NCI-H1694 (cell line): ENCODE measurements around the gene COX14.
"Not testable (repeated sequence)": the region's sequence is repeated elsewhere in the genome, so short reads cannot be mapped to it uniquely, and the experiment has no call there.

Source experiments
- DNase-seq: peaks from one replicate; lab custom pipeline; 2025; lab: John Stamatoyannopoulos, UW

The COX14 gene

GRCh38 chr12:50111693-50112455 is at the start of gene COX14:
Gene COX14 (plus strand): TSS chr12:50112236. CDS start chr12:50120044, 7,808 bp downstream.
- DNase-seq, result peak; percentile 98

DNA sequence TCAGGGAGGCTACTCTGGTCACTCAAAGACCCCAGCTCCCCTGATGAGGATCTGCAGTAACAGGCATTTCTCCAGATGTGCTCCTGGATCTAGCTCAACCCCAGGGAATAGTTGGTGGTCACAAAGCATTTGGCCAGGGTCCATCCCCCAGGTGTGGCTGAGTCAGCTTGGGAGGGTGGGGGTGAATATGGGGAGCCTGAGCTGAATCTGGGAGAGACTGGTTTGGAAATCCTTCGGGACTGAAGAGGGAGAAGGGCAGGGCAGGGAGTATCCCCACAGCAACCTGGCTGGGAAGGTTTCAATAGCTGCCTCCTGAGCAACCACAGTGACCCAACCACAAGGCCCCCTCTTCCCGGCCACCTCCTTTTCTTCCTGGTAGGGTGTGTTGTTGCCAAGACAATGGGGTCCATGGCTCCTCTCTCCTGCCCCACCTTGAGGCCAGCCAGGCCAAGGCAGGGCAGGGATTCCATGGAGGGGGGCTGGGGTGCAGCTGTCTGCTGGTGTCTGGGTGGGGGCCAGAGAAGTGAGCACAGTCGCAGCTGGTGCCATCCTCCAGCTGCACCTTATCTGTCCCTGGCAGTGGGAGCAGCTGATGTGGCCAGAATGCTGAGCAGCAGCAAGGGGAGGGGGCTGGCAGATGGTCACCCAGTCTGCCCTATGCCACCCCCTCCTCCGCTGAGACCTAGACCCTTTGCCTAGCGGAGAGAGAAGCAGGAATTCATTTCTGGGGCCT is 49.1 kb upstream of the COX14 start:
- peak; percentile 16 for DNase-seq

- no peak for DNase-seq
Observed at GRCh38 chr12:50065726-50066310, 46.2 kb upstream of the COX14 start.

DNA sequence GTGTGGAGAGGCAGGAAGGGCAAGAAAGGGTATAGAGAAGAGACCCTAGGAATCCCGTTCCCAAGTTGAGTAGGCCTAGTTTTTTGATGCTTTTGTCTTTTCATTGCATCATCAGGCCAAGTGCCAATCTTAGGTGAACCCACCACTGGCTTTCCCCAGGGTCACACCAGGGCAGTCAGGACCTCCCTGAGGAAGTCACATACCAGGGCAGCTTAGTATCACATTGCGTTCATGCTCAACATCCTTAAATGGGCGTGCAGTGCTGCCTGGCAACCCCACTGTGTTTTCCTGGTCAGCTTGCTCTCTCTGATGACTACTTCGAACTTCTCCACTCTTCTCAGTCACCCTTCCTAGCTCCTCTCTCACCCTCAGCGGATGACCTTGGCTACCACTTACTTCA is 45.6 kb upstream of the COX14 start:
- DNase-seq, result no peak

GRCh38 chr12:50069069-50069468 is 43.0 kb upstream of the COX14 start:
- DNase-seq, result no peak

DNA sequence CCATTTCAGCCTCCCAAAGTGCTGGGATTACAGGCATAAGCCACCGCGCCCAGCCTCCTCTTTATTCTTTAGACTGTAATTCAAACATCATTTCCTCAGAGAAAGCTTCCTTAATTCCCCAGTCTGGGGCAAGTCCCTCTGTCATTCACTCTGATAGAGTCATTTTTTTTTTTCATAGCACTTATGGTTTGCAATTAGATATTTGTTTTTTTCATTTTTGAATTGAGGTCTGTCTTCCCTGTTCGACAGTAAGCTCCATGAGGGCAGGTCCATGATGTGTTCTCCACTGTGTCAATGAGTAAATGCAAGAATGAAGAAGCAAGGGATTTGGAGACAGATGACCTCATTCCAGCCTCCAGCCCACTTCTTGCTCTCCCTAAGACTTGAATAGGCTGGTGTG is 42.5 kb upstream of the COX14 start:
- DNase-seq, result no peak

DNA sequence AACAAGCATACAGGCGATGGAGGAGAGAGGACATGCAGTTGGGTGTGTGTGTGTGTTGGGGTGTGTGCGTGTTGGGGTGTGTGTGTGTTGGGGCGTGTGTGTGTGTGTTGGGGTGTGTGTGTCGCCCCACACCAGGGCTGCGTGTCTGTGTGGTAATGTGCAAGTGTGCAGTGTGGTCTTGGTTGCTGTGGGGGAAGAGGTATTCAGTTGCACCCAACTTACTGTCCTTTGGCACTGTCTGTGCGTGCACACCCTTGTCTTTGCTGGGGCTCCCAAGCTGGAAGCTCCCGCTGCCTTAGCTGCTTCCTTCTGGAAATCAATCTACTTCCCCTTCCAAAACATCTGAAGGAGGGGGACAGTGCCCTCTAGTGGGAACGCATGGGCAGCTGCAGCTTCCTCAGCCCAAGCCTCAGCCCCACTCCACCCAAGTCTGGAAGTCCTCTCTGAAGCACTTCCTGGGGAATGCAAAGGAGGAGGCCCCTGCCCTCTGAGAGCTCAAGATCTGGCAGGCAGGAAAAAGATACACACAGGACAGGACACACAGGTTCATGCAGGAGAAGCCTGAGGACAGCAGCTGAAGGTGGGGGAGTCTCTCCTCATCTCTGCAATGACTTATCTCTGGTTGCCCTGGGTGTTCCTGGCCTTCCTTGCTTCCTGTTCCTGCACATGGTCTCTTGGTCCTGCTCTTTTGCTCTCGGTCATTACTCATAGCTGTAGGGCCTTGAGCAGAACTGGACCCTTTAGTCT is 41.5 kb upstream of the COX14 start:
- peak; percentile 48 for DNase-seq

DNA sequence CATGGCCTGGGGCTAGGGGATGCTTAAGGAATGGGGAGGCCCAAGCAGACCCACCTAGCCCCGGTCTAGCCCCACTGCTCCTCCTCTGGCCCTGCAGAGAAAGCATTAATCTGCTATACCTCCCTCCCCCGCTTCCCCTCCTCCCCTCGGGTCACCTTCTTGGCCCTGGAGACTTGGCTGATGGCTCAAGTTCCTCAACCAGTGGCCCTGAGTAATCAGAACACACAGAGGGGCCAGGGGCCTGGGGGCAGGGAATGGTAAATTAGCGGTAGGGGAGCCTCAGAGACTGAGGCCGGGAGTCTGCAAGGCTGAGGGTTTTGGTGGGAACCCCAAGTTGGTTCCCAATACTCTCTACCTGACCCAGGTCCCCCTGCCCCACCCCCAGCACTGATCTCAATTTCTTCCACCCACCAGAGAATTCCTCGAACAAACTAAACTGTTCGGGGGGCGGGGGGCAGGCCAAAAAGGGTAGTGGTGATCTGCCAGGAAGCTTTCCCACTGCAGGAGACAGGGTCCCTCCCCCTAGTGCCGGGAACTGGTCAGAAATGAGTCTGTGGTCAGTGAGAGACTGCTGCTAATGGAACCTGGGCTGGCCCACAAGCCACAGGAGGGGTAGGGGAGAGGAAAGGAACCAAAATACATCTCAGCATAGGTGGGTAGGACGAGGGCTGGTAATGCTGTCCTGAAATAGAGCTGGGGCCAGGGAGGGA is 39.7 kb upstream of the COX14 start:
- DNase-seq, result no peak

GRCh38 chr12:50073206-50073605 is 38.8 kb upstream of the COX14 start:
- DNase-seq, result no peak

- DNase-seq, result no peak
Observed at GRCh38 chr12:50073712-50074111, 38.3 kb upstream of the COX14 start.

- DNase-seq, result peak; percentile 46
Observed at GRCh38 chr12:50074936-50075807, 36.9 kb upstream of the COX14 start.

DNA sequence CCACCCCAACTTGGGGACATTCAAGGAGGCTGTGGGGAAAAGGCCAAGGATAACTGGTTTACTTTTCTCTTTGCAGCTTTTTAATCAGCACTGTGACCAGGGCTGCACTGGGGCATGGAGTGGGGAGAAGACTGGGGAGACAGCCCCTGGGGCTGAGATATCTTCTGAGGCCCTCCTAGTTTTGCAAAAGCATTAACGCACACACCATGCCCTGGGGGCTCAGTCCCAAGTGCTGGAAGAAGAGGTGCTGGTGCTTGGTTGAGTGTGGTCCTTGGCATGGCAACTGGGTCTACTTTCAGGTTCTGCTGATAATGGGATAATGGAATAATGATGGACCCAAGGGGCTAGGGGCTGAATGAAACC is 36.2 kb upstream of the COX14 start:
- no peak for DNase-seq

DNA sequence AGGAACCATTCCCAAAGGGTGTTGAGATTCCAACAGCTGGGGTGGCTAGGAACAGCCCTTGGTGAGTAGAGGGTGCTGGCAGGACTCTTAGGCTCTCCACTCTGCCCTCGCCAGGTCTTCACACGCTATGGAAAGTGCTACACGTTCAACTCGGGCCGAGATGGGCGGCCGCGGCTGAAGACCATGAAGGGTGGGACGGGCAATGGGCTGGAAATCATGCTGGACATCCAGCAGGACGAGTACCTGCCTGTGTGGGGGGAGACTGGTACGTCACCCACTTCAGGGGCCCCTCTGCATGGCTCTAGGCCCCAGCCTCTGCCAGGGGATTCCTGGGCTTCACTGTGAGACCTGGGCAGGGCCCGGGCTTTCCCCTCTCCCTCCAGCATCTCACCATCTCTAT is 34.9 kb upstream of the COX14 start:
- no peak for DNase-seq

- no peak for DNase-seq
Observed at GRCh38 chr12:50078281-50078680, 33.8 kb upstream of the COX14 start.

GRCh38 chr12:50079771-50080170 is 32.3 kb upstream of the COX14 start:
- DNase-seq, result no peak

DNA sequence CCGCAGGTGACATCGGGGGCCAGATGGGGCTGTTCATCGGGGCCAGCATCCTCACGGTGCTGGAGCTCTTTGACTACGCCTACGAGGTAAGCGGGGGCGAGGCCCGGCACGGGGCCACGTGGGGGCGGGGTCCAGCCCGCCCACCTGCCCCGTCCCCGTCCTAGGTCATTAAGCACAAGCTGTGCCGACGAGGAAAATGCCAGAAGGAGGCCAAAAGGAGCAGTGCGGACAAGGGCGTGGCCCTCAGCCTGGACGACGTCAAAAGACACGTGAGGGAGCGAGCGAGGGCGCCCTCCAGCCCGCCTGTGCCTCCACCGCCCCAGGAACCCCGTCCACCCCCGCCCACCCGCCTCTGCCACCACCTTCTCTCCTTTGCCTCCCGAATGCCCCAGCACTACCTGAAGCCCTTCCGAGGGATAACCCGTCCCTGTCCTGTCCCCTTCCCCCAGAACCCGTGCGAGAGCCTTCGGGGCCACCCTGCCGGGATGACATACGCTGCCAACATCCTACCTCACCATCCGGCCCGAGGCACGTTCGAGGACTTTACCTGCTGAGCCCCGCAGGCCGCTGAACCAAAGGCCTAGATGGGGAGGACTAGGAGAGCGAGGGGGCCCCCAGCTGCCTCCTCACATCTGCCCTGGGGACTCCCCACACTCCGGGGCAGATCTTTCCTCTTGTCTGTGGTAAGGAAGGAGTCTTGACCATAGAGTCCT is 30.8 kb upstream of the COX14 start:
- DNase-seq, result no peak

DNA sequence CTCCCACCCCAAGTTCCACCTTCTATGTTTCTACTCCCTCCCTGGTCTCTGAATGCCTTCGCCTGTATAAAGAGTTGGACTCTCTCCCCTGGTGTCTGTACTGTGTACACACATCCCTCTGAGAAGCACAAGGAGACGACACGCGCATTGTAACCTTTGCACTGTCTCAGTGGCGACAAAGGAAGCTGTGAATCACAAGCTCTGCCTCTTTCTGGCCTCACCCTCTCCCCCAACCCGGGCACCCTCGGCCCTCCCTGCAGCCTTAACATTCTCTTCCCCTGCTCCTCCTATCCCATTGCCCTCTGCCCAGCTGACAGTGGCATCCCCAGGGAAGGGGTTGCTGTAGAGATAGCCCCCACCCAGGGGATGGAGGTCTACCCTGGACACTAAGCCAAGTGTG is 29.4 kb upstream of the COX14 start:
- DNase-seq, result no peak

DNA sequence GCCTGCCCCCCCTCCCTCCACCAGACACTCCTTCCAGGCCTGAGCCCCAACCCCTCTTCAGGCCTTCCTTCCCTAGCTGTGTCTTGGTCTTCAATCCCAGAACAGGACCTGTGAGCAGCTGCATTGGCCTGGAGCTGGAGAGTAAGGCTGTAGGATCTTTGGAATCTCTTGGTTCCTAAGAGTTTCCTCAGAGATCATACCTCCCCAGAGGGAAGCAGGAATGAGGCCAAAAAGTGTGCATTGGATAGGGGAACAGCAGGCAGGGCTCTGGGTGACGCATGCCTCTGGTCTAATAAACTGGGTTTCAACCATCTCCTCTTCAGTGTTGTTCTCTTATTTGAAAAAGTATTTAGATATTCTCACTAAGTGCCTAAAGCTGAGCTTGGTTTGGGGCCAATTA is 28.7 kb upstream of the COX14 start:
- no peak for DNase-seq

DNA sequence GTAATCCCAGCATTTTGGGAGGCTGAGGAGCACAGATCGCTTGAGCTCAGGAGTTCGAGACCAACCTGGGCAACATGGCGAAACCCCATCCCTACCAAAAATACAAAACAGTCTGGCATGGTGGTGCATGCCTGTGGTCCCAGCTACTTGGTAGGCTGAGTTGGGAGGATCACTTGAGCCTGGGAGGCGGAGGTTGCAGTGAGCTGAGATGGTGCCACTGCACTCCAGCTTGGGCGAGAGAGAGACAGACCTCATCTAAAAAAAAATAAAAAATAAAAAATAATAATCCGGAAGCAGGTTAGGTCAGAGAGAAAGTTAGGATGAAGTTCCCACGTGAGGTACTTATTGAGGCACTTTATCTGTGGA is 27.6 kb upstream of the COX14 start:
- not testable (repeated sequence) for DNase-seq
